Measurements from ENCODE around the gene SLC26A4.

DNA sequence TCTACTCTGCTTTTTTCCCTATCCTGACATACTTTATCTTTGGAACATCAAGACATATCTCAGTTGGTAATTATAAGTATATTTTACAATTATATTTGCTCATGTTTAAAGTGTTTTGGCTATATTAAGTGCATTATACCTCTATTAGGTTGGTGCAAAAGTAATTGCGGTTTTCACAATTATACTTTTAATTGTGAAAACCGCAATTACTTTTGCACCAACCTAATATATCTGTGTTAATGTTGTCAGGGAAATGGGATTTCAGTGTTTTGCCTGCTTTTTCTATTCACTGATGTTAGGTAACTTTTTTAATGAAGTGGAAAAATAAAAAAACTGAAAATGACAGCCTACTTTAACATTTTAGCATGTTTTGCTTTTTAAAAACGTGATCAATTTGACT is 11.6 kb downstream of the SLC26A4 start:
- no peak for TF ChIP-seq EZH2 (IDR thresholded peaks at IDR 0.05; ENCODE audit: borderline replicate concordance, low read depth, low read length, severe bottlenecking)
- TF ChIP-seq, protein P1, sequence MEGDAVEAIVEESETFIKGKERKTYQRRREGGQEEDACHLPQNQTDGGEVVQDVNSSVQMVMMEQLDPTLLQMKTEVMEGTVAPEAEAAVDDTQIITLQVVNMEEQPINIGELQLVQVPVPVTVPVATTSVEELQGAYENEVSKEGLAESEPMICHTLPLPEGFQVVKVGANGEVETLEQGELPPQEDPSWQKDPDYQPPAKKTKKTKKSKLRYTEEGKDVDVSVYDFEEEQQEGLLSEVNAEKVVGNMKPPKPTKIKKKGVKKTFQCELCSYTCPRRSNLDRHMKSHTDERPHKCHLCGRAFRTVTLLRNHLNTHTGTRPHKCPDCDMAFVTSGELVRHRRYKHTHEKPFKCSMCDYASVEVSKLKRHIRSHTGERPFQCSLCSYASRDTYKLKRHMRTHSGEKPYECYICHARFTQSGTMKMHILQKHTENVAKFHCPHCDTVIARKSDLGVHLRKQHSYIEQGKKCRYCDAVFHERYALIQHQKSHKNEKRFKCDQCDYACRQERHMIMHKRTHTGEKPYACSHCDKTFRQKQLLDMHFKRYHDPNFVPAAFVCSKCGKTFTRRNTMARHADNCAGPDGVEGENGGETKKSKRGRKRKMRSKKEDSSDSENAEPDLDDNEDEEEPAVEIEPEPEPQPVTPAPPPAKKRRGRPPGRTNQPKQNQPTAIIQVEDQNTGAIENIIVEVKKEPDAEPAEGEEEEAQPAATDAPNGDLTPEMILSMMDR (IDR thresholded peaks at IDR 0.05; ENCODE audit: borderline replicate concordance, extremely low read depth, low read length, poor library complexity, severe bottlenecking), result no peak
